Head of caudate nucleus (tissue), 42 donors: ENCODE measurements around the gene WSCD1.

ENCODE experiments used
- DNase-seq, 42 donors: peaks; one replicate each; pipeline versions ENCODE4 v3.0.0 to v3.0.0-alpha.2; 2020 to 2021; ENCODE audit warnings: mixed read lengths in 7 of 42
- intact Hi-C: fragments of 100-400 bp; cut with DNase I; formaldehyde crosslinking; loops from one replicate; pipeline ENCODE4 v1.15.0; 2022

Gene WSCD1

GRCh38 chr17:6079155-6079888 lies 9.1 kb downstream of the WSCD1 start:
- DNase-seq: peak; percentile 38 to 93 (median 73)
- intact Hi-C loops: no loop called here

- intact Hi-C loops: no loop called here
- no peak for DNase-seq
Observed at GRCh38 chr17:6079960-6080359, 9.8 kb downstream of the WSCD1 start.

- intact Hi-C loops: no loop called here
- no peak for DNase-seq
Observed at GRCh38 chr17:6080711-6081430, 10.7 kb downstream of the WSCD1 start.

GRCh38 chr17:6082335-6082734 lies 12.2 kb downstream of the WSCD1 start:
- DNase-seq: no peak
- intact Hi-C loops: no loop called here

GRCh38 chr17:6084311-6085161 lies 14.4 kb downstream of the WSCD1 start:
- intact Hi-C loops: no loop called here
- DNase-seq: peak; percentile 85 to 97 (median 93)

GRCh38 chr17:6085812-6086211 lies 15.6 kb downstream of the WSCD1 start:
- DNase-seq: no peak
- intact Hi-C loops: no loop called here

- intact Hi-C loops: no loop called here
- no peak for DNase-seq
Observed at GRCh38 chr17:6086603-6087400, 16.6 kb downstream of the WSCD1 start.

GRCh38 chr17:6088141-6088540 lies 18.0 kb downstream of the WSCD1 start:
- intact Hi-C loops: no loop called here
- DNase-seq: no peak

GRCh38 chr17:6090253-6090652 lies 20.1 kb downstream of the WSCD1 start:
- intact Hi-C loops: no loop called here
- DNase-seq: no peak

- intact Hi-C loops: no loop called here
- DNase-seq: no peak
Observed at GRCh38 chr17:6092182-6092902, 22.2 kb downstream of the WSCD1 start.

GRCh38 chr17:6092903-6093468 lies 22.8 kb downstream of the WSCD1 start:
- no peak for DNase-seq
- intact Hi-C loops: no loop called here

- no peak for DNase-seq
- intact Hi-C loops: no loop called here
Observed at GRCh38 chr17:6094453-6094852, 24.3 kb downstream of the WSCD1 start.

- intact Hi-C loops: no loop called here
Observed at GRCh38 chr17:6094926-6095325, 24.7 kb downstream of the WSCD1 start.

GRCh38 chr17:6095501-6095900 lies 25.3 kb downstream of the WSCD1 start:
- intact Hi-C loops: no loop called here
- no peak for DNase-seq

More at GRCh38 chr17:6094926-6095325, 24.7 kb downstream of the WSCD1 start:
- DNase-seq: no peak

GRCh38 chr17:6096201-6097004 lies 26.2 kb downstream of the WSCD1 start:
- peak in 1 of 42 donors; percentile 30 for DNase-seq
- intact Hi-C loops: no loop called here

- peak in 1 of 42 donors; percentile 50 for DNase-seq
- intact Hi-C loops: no loop called here
Observed at GRCh38 chr17:6097005-6097279, 26.8 kb downstream of the WSCD1 start.

GRCh38 chr17:6098050-6098822 lies 28.1 kb downstream of the WSCD1 start:
- DNase-seq: no peak
- intact Hi-C loops: no loop called here
